Activated CD4-positive, alpha-beta T cell treated with anti-CD3 and anti-CD28 coated beads, Interleukin-2, Interleukin-4, amounts not matched to agents 100 ng/mL and 50 ng/mL, durations not matched to agents 16 hours and 8 hours (primary cell): ENCODE measurements around the gene RNU1-4.
"Not testable (repeated sequence)": the region's sequence is repeated elsewhere in the genome, so short reads cannot be mapped to it uniquely, and the experiment has no call there.

Experiments
- DNase-seq: peaks from one replicate; pipeline ENCODE4 v3.0.0-alpha.2; 2020; ENCODE audit warnings: low spot score

The RNU1-4 gene

DNA sequence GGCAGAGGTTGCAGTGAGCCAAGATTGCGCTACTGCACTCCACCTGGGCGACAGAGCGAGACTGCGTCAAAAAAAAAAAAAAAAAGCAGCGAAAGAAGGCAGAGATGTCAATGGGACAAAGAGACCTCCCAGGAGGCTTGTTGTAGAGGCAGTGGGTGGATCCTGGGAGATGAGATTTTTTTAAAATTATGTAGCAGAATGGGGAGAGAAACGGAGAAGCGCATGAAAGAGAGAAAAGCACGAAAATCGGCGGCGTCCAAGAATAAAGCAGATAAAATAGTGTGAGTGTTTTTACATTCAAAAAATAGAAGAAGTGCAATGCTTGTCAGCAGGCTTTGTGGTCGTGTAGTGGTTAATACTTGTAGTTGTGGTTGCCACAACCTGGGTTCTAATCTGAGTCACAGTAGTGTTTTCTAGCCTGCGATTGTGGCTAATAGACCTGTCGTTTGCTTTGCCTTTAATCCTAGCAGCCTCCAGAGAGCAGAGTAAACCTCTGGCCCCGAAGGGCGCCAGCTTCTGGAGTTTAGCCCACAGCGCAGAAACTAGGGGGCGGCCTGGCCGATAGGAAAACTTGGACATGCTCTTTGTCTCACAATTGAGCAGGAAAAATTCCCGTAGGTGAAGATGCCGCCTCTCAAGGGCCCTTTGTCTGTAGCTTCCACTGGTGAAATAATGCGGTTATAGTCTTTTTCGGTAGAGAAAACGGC lies 11.9 kb upstream of the RNU1-4 start:
- DNase-seq, result not testable (repeated sequence)

DNA sequence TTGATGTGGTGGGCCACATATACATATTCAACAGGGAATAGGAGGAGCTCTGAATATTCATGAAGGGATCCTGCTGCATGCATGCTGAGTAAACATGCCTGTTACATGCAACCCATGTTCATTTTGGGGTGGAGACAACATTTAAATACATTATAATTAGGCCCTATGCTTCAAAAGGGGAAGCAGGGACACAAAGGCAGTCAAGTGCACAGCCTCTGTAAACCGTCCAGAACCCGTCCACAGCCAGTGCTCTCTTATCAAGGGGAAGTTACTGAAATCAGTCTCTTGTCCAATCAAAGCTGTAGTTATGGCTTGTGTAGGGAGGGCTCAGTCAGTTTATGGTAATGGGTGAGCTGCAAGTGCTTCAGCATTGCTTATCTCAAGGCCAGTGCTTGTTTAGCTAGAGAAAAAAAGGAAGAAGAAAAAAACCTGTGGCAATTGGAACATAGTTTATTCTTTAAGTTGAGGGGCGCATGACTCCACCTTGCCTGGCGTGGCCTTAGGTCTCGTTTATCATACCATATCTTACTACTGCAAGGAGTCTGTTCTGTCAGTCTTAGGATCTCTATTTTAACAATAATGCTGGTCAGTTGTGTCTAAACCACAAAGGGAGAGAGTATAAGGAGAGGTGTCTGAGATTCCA lies 7.9 kb upstream of the RNU1-4 start:
- DNase-seq, result not testable (repeated sequence)

DNA sequence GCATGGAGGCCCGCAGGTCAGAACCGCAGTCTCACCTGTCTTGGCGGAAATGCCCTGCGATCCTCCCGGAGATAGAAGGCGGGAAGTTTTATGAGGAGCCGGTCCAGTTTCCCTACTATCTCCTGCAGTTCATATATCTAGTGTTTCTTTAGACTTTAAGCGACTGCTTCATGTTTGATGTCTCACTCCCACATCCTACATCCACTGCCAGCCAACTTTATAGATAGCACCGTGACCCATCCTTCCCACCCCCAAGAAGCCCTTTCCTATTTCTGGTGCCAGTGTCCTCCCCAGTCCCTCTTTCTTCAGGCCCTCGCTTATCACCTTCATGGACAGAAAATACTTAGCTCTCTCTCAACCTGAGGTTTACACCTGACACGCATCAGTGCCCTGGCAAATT lies 914 bp downstream of the RNU1-4 start:
- DNase-seq, result not testable (repeated sequence)

DNA sequence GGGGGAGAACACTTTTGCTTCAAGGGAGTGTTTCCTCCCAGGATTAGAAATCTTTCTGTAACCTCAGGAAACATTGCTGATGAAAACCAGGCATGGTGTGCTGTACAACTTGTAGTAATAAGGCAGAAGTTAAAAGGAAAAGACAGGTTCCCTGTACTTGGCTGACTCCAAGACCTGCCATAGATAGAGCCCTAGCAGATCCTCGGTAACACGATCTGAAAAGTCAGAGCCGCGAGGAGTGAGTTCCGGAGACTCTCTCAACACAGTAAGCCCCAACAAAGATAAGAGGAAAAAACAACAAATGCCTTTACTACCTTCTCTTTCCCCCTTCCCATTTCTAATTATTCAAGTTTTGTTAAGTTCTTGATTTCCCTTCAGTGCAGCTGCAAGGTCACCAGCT lies 7.3 kb downstream of the RNU1-4 start:
- not testable (repeated sequence) for DNase-seq

DNA sequence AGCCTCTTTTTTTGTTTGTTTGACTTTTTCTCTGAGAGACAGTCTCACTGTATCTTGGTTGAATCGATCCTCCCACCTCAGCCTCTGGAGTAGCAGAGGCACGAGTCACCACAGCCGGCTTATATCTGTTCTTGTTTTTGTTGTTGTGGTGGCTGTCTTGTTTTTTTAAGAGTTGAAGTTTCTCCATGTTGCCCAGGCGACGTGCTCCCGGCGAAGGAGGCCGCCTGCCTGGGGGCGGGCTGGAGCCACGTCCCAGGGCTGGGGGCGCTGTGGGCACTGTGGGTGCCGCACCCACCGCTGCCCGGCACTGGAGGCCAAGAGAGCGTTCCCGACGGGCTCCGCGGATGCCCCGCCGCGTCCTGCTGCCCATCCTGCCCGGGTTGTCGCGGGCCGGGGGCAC lies 8.4 kb downstream of the RNU1-4 start:
- not testable (repeated sequence) for DNase-seq

DNA sequence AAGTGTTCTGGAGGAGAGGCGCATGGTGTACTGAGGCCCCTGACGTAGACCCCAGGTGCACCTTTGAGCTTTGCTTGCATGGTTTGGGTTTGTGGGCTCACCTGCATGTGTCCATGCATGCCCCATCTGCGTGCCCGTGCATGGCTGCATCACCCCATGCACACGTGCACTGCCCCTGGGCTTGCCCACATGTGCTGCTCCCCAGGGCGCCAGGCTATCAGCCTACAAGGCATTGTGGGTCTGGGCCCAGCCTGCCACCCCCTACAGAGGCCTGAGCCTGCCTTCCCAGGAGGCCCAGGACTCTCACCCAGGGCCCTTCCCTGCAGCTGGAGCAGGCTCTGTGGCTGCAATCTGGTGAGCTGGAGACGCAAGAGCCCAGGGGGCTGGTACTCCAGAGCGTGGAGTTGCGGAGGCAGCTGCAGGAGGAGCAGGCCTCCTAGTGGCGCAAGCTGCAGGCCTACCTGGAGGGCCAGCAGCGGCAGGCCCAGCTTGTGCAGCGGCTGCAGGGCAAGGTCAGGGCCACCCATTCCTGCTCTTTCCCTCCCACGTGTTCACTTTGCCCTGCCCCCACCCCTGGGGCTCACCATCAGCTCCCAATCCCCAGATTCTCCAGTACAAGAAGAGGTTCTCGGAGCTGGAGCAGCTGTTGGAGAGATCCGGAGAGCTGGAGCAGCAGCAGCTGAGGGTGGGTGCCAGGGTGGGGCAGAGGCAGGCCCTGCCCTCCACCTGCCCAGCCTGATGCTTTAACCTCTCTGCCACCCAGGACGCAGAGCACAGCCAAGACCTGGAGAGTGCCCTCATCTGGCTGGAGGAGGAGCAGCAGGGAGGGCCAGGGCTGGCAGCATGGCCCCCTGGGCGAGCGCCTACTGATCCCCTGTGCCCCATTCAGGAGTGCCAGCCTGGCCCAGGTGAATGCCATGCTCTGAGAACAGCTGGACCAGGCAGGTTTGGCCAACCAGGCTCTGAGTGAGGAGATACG lies 9.9 kb downstream of the RNU1-4 start:
- not testable (repeated sequence) for DNase-seq

DNA sequence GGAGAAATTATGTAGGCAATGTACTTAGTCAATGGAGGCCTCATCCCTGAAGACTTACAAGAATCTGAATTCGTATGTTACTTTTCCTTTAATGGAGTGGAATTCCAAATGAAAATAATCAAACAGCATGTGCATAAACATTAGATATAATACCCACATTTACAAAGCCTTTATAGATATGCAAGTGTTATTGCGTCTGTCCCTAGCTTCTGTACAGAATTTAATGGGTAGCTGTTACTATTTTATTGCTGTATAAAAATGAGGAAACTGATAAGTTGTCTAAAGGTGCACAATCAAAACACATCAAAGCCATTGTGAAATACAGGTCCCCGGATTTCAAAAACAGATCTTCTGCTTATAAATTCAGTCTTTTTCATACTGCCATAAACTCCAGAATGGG lies 12.5 kb downstream of the RNU1-4 start:
- DNase-seq, result not testable (repeated sequence)

DNA sequence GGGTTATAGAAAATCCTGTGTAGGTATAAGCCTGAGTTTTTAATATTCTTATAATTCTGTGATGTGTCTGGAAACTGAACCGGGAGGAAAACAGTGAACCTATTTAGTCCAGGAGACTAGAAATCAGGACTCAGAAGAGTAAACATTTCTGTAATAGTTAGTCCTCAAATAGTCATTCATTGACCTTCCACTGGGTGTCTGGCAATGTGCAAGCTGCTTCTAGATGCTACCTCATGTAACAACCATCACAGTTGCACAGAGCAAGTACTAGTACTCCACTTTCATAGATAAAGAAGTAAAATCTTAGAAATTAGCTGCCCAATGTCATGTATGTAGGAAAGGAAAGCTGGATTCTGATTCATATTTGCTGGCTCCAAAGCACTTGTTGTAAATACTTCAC lies 15.1 kb downstream of the RNU1-4 start:
- not testable (repeated sequence) for DNase-seq

DNA sequence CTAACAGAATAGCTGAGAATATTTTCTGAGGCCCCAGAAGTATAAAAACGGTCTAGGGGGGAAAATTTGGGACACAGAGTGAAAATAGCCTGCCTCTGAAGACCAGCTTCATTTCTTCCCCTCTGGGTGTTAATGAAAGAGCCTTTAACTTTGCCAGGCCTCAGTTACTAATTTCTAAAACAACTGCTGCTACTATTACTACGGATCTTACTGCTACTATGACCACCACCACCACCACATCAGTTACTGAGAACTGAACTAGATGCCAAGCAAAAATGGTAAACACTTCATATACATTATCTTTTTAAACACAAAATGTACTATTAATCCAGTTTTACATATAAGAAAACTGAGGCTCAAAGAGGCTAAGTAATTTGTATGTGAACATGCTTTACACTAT lies 15.6 kb downstream of the RNU1-4 start:
- DNase-seq, result not testable (repeated sequence)

DNA sequence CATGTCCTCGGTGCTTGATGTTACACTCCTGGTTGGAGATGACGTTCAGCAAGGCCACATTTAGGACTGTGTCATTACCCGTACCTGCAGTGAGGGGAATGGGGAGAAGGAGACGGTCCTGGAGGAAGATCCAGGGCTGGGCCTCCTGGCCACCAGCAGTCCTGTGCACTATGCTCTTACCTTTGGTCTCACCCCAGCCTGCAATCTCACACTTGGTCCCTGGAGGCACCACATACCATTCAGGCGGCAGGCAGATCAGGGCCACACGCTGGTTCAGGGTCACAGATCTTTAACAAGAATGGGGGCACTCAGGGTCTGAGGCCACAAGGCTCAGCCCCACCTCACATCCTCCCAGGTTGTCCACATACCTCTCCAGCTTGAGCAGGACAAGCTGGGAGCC lies 17.3 kb downstream of the RNU1-4 start:
- not testable (repeated sequence) for DNase-seq

DNA sequence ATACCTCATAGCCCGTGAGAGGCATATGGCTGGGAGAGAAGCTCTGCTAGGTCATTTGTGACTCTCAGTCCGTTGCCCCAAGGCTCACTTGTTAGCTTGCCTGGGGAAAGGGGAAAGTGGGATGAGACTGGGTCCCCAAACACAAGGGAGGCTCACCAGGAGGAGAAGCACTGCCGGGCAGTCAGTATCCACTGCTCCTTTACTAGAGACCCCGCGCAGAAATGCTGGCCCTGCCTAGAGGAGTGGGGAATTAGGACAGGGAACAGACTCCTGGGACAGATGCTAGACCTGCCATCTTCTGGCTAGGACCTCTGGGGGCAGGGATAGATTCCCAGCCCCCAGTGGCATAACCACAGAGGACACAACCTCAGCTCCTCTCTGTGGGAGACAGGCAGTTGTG lies 17.7 kb downstream of the RNU1-4 start:
- not testable (repeated sequence) for DNase-seq

DNA sequence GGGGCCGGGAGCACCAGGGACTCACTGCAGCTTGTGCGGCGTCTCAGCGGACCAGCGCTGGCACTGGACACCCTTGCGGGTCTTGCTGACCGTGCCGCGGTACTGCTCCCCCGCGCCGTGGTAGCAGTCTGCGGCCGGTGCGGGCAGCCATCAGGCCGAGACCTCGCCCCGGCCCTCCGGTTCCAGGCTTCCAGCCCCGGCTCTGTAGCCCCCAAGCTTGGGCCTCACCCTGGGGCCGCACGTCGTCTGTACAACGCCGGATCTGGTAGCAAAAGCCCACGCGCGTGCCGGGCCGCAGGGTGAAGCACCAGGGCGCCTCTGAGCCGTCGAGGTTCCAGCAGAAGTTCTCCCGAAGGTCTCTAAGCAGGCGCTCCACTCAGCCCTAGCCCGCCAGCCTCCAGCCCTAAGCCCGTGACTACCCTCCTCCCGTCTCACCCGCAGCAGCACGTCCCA lies 18.8 kb downstream of the RNU1-4 start:
- not testable (repeated sequence) for DNase-seq

DNA sequence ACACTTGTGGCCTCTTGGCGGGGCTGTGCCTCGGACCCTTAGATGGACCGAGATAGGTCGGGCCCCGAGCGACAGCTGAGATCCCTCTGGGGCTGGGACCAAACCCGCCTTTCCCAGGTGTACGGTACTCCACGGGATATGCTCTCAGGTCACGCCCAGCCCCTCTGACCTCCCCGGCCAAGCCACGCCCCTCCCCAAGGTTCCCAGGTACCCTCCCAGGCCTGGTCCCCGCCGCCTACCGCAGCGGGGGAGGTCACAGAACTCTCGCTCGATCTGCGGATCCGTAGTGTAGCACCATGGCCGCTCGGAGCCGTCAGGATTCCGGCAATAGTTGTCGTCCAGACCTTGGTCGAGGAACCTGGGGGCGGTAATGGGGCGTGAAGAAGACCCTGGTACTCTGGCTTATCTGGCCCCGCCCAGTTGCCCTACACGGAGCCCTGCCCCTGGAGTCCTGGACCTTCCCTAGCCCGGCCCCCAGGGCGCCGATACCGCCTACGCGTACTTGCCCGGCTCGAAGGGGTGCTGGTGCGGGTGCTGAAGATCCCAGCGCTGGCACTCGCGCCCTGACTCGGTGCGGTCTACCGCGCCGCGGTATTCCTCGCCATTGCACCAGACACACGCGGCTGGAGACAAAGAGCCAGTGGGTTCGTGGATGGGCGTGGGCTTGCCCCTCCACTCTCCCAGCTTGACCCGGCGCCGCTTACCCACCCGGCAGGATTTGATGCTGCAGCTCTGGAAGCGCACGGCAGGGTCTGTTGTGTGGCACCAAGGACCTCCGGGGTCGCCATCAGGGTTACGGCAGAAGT lies 19.5 kb downstream of the RNU1-4 start:
- DNase-seq, result not testable (repeated sequence)

DNA sequence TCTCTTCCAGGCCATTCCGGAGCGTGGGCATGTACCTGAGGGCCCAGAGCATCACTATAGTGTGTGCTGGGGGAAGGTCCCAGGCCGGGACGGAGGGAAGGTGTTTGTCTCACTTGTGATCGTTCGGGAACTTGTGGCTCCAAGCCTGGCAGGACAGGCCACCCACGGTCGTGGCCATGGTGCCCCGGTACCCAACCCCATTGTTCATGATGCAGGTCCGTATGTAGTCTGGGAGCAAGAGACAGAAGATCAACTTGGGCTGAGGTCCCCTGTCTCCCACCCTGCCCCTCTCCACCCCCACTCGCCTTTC lies 20.1 kb downstream of the RNU1-4 start:
- DNase-seq, result not testable (repeated sequence)

DNA sequence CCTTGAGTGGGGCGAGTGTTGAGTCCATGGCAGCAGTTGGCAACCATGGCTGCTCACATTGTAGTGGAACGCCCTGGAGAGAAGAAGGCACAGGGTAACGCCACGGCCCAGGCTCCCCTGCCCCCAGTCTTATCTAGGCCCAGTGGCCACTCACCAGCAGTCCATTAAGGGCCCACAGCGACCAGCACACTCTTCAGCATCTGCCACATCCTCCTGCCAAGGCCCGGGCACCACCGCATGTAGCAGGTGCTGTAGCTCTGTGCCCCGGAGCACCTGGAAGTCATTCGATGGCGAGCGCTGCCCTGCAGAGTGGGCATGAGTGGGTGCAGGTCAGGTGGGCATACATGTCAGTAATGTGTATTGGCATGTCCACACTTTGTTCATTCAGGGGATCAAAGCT lies 20.5 kb downstream of the RNU1-4 start:
- DNase-seq, result not testable (repeated sequence)

DNA sequence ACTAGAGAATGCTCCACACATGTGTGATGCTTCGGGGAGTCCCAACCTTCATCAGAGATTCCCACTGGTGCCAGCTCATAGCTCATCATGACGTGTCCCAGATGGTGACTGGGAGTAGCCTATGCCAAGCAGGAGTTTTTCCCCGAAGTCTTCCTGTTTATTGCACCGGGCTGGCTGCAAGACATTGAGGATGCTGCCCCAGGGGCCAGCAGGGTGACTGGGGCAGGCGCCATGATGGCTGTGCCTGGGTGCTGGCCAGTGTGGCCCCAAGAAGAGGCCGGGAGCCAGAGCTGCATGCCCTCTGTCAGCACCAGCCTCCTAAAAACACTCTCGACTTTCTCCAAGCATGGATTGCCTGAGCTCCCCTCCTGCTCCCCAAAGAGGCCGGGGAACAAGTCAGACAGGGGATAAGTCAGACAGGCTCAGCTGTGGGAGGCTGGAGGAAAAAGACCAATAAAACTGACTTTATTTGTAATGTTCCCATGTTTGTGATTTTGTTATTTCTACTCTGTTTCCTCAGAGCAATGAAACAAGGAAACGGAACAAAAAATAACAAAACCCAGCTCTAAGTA lies 24.0 kb downstream of the RNU1-4 start:
- not testable (repeated sequence) for DNase-seq

DNA sequence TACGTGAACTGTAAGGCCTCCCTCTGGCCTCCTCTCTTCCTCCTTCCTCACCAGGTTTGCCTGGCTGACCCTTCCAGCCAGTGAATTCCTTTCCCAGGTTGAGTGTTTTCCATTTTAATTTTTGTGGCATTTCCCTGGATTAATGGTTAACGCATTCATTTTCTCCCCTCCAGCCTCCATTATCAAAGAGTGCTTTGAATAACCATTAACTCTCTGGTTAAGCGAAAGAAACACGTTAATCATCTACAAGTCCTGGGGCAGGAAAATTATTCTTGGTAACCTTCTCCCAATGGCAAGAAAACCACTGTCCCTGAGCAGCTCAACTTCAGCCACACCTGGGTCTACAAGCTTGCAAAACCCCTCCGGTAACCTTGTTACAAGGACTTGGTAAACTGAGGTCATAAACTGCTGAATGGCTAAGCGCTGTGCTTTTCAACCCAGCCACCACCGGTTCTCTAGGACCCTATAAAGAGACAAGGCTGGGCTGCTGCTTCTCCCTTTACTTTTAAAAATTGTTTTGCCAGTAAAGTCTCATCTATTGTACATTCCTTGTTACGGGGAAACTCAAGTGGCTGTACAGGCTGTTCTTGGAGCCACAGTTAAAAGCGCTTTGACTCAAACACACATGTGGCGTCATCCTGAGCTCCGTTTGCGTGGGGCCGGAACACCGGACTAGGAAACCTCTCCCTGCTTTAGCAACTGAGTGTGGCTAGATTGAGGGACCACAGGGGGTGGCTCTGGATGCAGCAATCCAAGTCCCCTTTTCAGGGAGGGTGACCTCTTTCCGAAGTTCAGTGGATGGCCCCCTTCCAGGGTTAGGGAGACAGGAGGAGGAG lies 24.7 kb downstream of the RNU1-4 start:
- not testable (repeated sequence) for DNase-seq

DNA sequence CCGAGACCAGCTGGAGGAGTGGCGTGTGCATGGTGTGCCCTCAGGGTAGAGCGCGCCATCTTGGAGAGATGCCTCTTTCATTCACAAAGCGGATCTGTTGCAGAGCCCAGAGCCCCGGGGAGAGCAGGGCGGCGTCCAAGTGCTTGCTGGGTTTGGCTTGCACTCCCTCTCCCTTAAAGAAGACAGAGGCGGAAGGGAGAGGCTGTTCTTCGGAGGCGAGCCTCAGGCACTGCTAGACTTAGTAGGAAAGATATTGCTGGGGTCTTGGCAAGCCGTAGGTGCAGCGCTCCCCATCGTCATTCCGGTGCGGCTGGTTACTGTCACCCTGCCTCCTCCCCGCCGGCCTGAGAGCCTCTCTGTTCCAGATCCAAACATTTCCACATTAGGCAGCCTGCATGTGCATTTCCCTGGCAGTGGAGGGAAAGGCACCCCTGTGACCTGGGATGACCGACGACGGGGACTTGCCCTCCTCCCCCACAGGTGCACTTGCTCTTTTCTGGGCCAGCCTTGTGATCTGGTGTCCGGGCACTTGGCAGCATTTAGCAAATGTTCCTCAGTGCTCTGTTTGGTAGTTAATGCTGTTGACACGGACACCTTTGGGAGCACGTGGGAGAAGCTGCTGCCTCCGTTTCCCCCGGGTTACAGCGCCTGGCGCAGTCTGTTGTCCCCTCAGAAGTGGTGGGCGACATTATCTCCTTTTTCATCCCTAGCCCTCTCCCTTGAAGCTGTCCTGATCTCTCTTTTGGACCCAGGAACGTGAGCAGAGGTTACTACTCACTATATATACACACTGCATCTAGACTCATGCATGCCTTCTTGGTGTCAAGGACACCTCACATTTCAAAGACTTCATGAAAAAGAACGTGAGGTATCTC lies 25.7 kb downstream of the RNU1-4 start:
- not testable (repeated sequence) for DNase-seq

DNA sequence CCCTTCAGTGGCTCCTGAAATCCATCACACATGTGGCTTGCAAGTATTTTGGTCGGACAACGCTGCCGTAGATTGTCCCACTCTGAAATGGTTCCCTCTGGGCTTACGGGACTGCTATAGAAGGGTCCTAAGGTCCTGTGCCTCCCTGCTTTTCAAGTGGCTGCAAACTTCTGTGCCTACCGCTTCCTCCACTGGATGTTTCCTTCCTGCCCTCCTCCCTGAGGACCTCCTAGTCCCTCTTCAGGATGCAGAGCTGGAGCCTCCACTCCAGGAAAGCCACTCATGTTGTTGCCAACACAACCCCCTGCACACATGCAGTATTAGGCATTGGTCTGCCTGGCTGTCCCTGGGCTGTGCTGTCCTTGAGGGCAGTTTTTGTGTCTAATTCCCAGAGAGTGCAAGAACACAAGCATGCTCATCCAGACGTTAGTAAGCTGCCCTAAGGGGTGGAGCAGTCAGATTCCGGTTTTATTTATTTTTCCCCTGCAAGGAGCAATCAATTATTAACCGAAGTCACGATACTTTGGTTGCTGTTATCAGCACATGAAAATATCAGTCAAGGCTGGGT lies 26.5 kb downstream of the RNU1-4 start:
- DNase-seq, result not testable (repeated sequence)
